ENCODE data around the gene CHORDC1.
"Not testable (repeated sequence)": the region's sequence is repeated elsewhere in the genome, so short reads cannot be mapped to it uniquely, and the experiment has no call there.

The CHORDC1 gene

GRCh38 chr11:90216611-90217010 is 6.2 kb downstream of the CHORDC1 start:
- no peak for DNase-seq (ENCODE audit: low read depth)

- no peak for DNase-seq (ENCODE audit: low read depth)
Measured at GRCh38 chr11:90213322-90213721, 9.5 kb downstream of the CHORDC1 start.

- no peak for DNase-seq (ENCODE audit: low read depth)
Measured at GRCh38 chr11:90208857-90209256, 14.0 kb downstream of the CHORDC1 start.

- not testable (repeated sequence) for DNase-seq (ENCODE audit: low read depth)
Measured at GRCh38 chr11:90207992-90208391, 14.9 kb downstream of the CHORDC1 start.

GRCh38 chr11:90204832-90205646 is 17.8 kb downstream of the CHORDC1 start:
- no peak for DNase-seq (ENCODE audit: low read depth)

GRCh38 chr11:90204407-90204806 is 18.4 kb downstream of the CHORDC1 start:
- DNase-seq (ENCODE audit: low read depth), result no peak

- no peak for DNase-seq (ENCODE audit: low read depth)
Measured at GRCh38 chr11:90202342-90202741, 20.5 kb downstream of the CHORDC1 start.

GRCh38 chr11:90197377-90197776 is 25.5 kb downstream of the CHORDC1 start:
- no peak for DNase-seq (ENCODE audit: low read depth)

- DNase-seq (ENCODE audit: low read depth), result no peak
Measured at GRCh38 chr11:90192869-90193582, 29.8 kb downstream of the CHORDC1 start.

GRCh38 chr11:90189011-90189410 is 33.8 kb downstream of the CHORDC1 start:
- no peak for DNase-seq (ENCODE audit: low read depth)

GRCh38 chr11:90187839-90188238 is 35.0 kb downstream of the CHORDC1 start:
- DNase-seq (ENCODE audit: low read depth), result no peak

- DNase-seq (ENCODE audit: low read depth), result no peak
Measured at GRCh38 chr11:90179923-90180322, 42.9 kb downstream of the CHORDC1 start.

GRCh38 chr11:90178751-90179150 is 44.1 kb downstream of the CHORDC1 start:
- DNase-seq (ENCODE audit: low read depth), result no peak

- no peak for DNase-seq (ENCODE audit: low read depth)
Measured at GRCh38 chr11:90176069-90176468, 46.8 kb downstream of the CHORDC1 start.

GRCh38 chr11:90171359-90171758 is 51.5 kb downstream of the CHORDC1 start:
- no peak for DNase-seq (ENCODE audit: low read depth)

GRCh38 chr11:90168571-90168970 is 54.3 kb downstream of the CHORDC1 start:
- DNase-seq (ENCODE audit: low read depth), result no peak

GRCh38 chr11:90167704-90168103 is 55.1 kb downstream of the CHORDC1 start:
- DNase-seq (ENCODE audit: low read depth), result not testable (repeated sequence)

GRCh38 chr11:90166982-90167573 is 55.8 kb downstream of the CHORDC1 start:
- not testable (repeated sequence) for DNase-seq (ENCODE audit: low read depth)

Data from activated T-helper 9 cell treated with anti-CD3 and anti-CD28 coated beads, Interleukin-2, amount 50 U/mL, for 16 hours (primary cell).